Adipose tissue (tissue), 3 donors: ENCODE measurements around the gene MTIF2. TPM values are rescaled to one million over a fixed set of nuclear protein-coding genes. Genes with fewer than 3 reads are reported as not detected.
"Not testable (repeated sequence)": the region's sequence is repeated elsewhere in the genome, so short reads cannot be mapped to it uniquely, and the experiment has no call there.

Experiments used
- H3K27ac ChIP-seq: one replicate; pipeline ENCODE4 v1.5.1; 2013; ENCODE audit warnings: low read depth, low read length
- WGBS, 3 donors: extraction: QIAGEN DNeasy Blood & Tissue Kit; methylation state at CpG; one replicate each; pipeline ENCODE4 v1.1.7; 2013; 5-methylcytosine and 5-hydroxymethylcytosine counted together
- polyA plus RNA-seq, 3 donors: library from polyadenylated mRNA; stranded (reverse); fragments of 200-250 nt; gene quantifications; one replicate each; pipeline ENCODE4 v1.2.3, GENCODE V29; 2013
- donor health status: healthy with polysubstance abuse.
- donor health status: Bipolar disorder and iron deficiency.
- donor health status: healthy.

MTIF2 gene
- polyA plus RNA-seq, 3 donors, result 18.8 to 22.0 (median 20.9) TPM

DNA sequence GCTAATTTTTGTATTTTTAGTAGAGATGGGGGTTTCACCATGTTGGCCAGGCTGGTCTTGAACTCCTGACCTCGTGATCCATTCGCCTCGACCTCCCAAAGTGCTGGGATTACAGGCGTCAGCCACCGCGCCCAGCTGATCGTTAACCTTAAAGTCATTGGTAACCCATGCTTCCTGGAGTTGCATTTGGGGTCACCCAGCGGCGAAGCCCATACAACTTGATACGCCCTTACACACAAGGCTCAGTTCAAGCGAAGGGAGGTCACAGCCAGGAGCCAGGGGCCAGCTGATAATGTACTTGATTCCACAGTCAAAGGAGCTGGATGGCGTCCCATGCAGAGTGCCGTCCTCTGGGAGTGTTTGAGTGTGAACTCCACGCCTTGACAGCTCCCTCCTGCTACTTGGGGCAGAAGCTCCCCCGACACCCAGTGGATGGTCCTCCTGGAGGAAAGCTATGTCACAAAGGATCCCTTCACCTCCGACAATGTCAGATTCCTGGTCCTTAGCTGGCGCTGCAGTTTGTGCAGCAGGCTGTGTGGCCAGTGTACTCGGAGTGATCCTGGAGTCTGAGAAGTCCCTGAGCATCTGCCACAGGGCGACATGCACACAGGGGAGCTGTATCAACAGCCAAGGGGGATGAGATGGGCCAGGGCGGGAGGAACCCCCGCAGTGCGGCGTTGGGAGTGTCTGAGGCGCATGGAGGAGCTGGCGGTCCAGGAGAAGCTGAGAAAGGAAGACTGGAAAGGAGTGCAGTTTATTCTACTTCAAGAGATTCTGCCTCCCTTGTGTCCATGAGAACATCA lies 44.9 kb downstream of the MTIF2 start:
- WGBS, 3 donors, result 86 to 89% (median 87%) methylated on average over 25 of the region's 25 CpGs

GRCh38 chr2:55213822-55214221 lies 55.2 kb downstream of the MTIF2 start:
- H3K27ac ChIP-seq, result no peak overlapping the region

More for the DNA sequence above, 44.9 kb downstream of the MTIF2 start:
- no peak overlapping the region for H3K27ac ChIP-seq

GRCh38 chr2:55204950-55205349 lies 64.1 kb downstream of the MTIF2 start:
- H3K27ac ChIP-seq, result no peak overlapping the region
- WGBS, 3 donors, result 93 to 98% (median 95%) methylated on average over 2 of the region's 2 CpGs

DNA sequence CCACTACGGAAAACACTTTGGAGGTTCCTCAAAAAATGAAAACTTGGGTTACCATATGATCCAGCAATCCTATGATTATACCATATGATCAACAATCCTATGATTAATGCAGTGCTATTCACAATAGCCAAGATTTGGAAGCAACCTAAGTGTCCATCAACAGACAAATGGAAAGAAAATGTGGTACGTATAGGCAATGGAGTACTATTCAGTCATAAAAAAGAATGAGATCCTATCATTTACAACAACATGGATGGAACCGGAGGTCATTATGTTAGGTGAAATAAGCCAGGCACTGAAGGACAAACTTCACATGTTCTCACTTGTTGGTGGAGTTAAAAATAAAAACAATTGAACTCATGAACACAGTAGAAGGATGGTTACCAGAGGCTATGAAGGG lies 64.5 kb downstream of the MTIF2 start:
- 98 to 100% (median 99%) methylated on average over 3 of the region's 3 CpGs for WGBS, 3 donors
- no peak overlapping the region for H3K27ac ChIP-seq

DNA sequence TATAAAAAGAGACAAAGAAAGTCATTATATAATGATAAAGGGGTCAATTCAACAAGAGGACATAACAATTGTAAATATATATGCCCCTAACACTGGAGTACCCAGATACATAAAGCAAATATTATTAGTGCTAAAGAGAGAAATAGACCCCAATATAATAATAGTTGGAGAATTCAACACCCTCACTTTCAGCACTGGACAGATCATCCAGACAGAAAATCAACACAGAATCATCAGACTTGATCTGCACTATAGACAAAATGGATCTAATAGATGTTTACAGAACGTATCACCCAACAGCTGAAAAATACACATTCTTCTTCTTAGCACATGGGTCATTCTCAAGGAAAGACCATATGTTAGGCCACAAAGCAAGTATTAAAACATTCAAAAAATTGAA lies 68.6 kb downstream of the MTIF2 start:
- H3K27ac ChIP-seq, result no peak overlapping the region
- WGBS, 3 donors, result 95 to 100% (median 97%) methylated on average over 1 of the region's 1 CpG

DNA sequence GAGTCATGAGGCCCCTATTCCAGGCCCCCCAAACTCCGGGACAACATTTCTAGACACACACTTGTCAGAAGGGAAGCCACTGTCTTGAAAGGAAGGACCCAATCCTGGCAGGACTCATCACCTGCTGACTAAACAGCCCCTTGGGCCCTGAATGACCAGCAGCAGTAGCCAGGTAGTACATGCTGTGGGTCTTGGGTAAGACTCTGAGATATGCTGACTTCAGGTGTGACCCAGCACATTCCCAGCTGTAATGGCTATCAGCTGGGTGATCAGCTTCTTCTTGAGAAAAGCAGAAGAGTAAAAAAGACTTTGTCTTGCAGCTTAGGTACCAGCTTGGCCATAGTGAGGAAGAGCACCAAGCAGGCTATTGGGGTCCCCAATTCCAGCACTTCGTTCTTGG lies 72.5 kb downstream of the MTIF2 start:
- WGBS, 3 donors, result 98 to 100% (median 98%) methylated on average over 2 of the region's 2 CpGs
- H3K27ac ChIP-seq, result no peak overlapping the region

DNA sequence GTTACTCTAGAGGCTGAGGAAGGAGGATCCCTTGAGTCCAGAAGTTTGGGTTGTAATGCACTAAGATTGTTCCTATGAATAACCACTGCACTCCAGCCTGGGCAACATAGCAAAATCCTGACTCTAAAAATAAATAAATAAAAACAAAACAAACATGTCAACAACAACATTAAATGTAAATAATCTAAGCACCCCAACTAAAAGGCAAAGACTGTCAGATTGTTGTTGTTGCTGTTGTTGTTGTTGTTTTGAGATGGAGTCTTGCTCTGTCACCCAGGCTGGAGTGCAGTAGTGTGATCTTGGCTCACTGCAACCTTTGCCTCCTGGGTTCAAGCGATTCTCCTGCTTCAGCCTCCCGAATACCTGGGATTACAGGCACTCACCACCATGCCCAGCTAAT lies 77.1 kb downstream of the MTIF2 start:
- WGBS, 3 donors, result 97 to 98% (median 98%) methylated on average over 2 of the region's 2 CpGs
- H3K27ac ChIP-seq, result not testable (repeated sequence)

GRCh38 chr2:55186837-55187236 lies 82.2 kb downstream of the MTIF2 start:
- H3K27ac ChIP-seq, result not testable (repeated sequence)
- 81 to 95% (median 83%) methylated on average over 8 of the region's 8 CpGs for WGBS, 3 donors

Other genes with a start within 250 kb of the MTIF2 start
- 100 to 1,000 TPM; 103 to 576 (median 221) TPM for gene RTN4, start 218.8 kb downstream of the MTIF2 start, polyA plus RNA-seq
- 1 to 10 TPM; 1.7 to 6.9 (median 4.1) TPM for gene CLHC1, start 36.9 kb downstream of the MTIF2 start, polyA plus RNA-seq
- 1,000 to 10,000 TPM; 1,786 to 3,500 (median 2,106) TPM for gene RPS27A, start 36.5 kb downstream of the MTIF2 start, polyA plus RNA-seq
- 10 to 100 TPM in 1 of 3 donors, 1 to 10 TPM in 2; 5.3 to 17.5 (median 8.5) TPM for gene CCDC88A, start 150.6 kb upstream of the MTIF2 start, polyA plus RNA-seq